Endothelial cell of umbilical vein (primary cell): ENCODE data around the gene TMEM87A. TPM values are rescaled to one million over a fixed set of nuclear protein-coding genes. Genes with fewer than 3 reads are reported as not detected.
A peak's percentile ranks its signal among the peaks of the same experiment; 100 is the strongest.

ENCODE experiments used
- BruUV-seq: library from RNA; stranded (reverse); fragments of 400-500 nt; replicated peaks from 2 replicates; lab custom pipeline; 2021; lab: Mats Ljungman, UMichigan
- CTCF ChIA-PET: fragments of 300-600, 350-600 bp; sonication (Branson Sonifier 250); formaldehyde crosslinking; loops from one replicate; lab custom pipeline; 2021; ENCODE audit warnings: antibody characterized with exemption, inconsistent platforms; lab: Charles Lee
- POLR2A ChIA-PET: fragments of 300-600, 350-600 bp; sonication (Branson Sonifier 250); formaldehyde crosslinking; loops from one replicate; lab custom pipeline; 2021; ENCODE audit warnings: antibody characterized with exemption, inconsistent platforms; lab: Charles Lee
- DNase-seq: peaks from one replicate; pipeline ENCODE4 v3.0.0-alpha.2; 2011; ENCODE audit warnings: low read depth, low spot score
- FAIRE-seq: peaks from 2 replicates; lab custom pipeline; 2011; peaks lifted over from hg19 to GRCh38; lab: Jason Lieb, UNC
- H2AFZ ChIP-seq: 2 replicates; pipeline ENCODE4 v1.6.0; 2012; ENCODE audit warnings: low read depth, low read length, control low read depth, inconsistent platforms
- H3K27ac ChIP-seq: 2 replicates; pipeline ENCODE4 v1.5.1; 2011; ENCODE audit warnings: low read depth, mild to moderate bottlenecking, control low read depth, low read length, moderate library complexity; ENCODE audit not compliant: insufficient read depth
- H3K27me3 ChIP-seq, 2 experiments: 2 replicates each; pipeline versions ENCODE4 v1.6.0 to v1.6.1; 2011; ENCODE audit warnings: low read length in 2 of 2, mixed read lengths in 1 of 2; ENCODE audit not compliant: control insufficient read depth in 2 of 2, insufficient read depth in 2 of 2
- H3K36me3 ChIP-seq, 2 experiments: 2 replicates in 1 of 2; 3 replicates in 1 of 2; pipeline ENCODE4 v1.5.1; 2011; ENCODE audit warnings: low read length in 2 of 2, mild to moderate bottlenecking in 1 of 2, moderate library complexity in 1 of 2; ENCODE audit not compliant: control insufficient read depth in 2 of 2, insufficient read depth in 2 of 2; ENCODE audit errors: extremely low read depth in 1 of 2
- H3K4me1 ChIP-seq: 3 replicates; pipeline ENCODE4 v1.5.1; 2011; ENCODE audit warnings: mild to moderate bottlenecking, low read length; ENCODE audit not compliant: control insufficient read depth, insufficient read depth; ENCODE audit errors: extremely low read depth
- H3K4me2 ChIP-seq: 2 replicates; pipeline ENCODE4 v1.6.1; 2011; ENCODE audit warnings: low read length, control low read depth, mixed read lengths; ENCODE audit not compliant: insufficient read depth
- H3K4me3 ChIP-seq, 3 experiments: fragments of 200-600 bp in 1 of 3; sonication (generic), shearing (Covaris generic) in 1 of 3; replicated peaks in 1 of 3; 2 replicates each; pipeline ENCODE4 v1.5.1; 2011 to 2016; ENCODE audit warnings: control low read depth in 3 of 3, low read length in 3 of 3, mild to moderate bottlenecking in 2 of 3, inconsistent platforms in 1 of 3, low read depth in 1 of 3, moderate library complexity in 1 of 3; ENCODE audit not compliant: insufficient read depth in 1 of 3
- H3K79me2 ChIP-seq: 2 replicates; pipeline ENCODE4 v1.6.0; 2012; ENCODE audit warnings: low read length, inconsistent platforms; ENCODE audit not compliant: control insufficient read depth, insufficient read depth
- H3K9ac ChIP-seq: replicated peaks from 2 replicates; pipeline ENCODE3; 2011; ENCODE audit warnings: low read length, control low read depth; ENCODE audit not compliant: insufficient read depth; ENCODE audit errors: extremely low read depth
- H3K9me1 ChIP-seq: replicated peaks from 3 replicates; pipeline ENCODE4 v1.6.0; 2011; ENCODE audit warnings: mild to moderate bottlenecking, low read length; ENCODE audit not compliant: control insufficient read depth, insufficient read depth; ENCODE audit errors: extremely low read depth
- H3K9me3 ChIP-seq: replicated peaks from 2 replicates; pipeline ENCODE4 v1.5.1; 2012; ENCODE audit warnings: low read length, inconsistent platforms; ENCODE audit not compliant: control insufficient read depth, insufficient read depth
- H4K20me1 ChIP-seq: replicated peaks from 2 replicates; pipeline ENCODE3; 2011; ENCODE audit warnings: mild to moderate bottlenecking, low read length; ENCODE audit not compliant: control insufficient read depth, insufficient read depth; ENCODE audit errors: extremely low read depth
- CTCF ChIP-seq, 2 donors: IDR thresholded peaks; 1 replicate in 1 of 2; 2 replicates in 1 of 2; pipeline ENCODE4 v1.5.1; 2011; ENCODE audit warnings: low read length in 2 of 2, mild to moderate bottlenecking in 2 of 2, moderate library complexity in 2 of 2, control low read depth in 1 of 2, inconsistent platforms in 1 of 2, low read depth in 1 of 2; ENCODE audit not compliant: insufficient read depth in 1 of 2; ENCODE audit errors: extremely low read depth in 1 of 2
- EZH2 ChIP-seq: IDR thresholded peaks from 2 replicates; pipeline ENCODE4 v1.6.1; 2012; ENCODE audit warnings: borderline replicate concordance, low read depth, mild to moderate bottlenecking, moderate library complexity, low read length, inconsistent platforms; ENCODE audit not compliant: severe bottlenecking
- FOS ChIP-seq: IDR thresholded peaks from 2 replicates; pipeline ENCODE4 v1.6.1; 2011; ENCODE audit warnings: mild to moderate bottlenecking, low read length, moderate library complexity, borderline replicate concordance; ENCODE audit not compliant: insufficient read depth
- GATA2 ChIP-seq: IDR thresholded peaks from 2 replicates; pipeline ENCODE4 v1.7.0; 2011; ENCODE audit warnings: low read depth, mild to moderate bottlenecking, moderate library complexity, mixed read lengths, low read length; ENCODE audit not compliant: insufficient read length, insufficient read depth
- JUN ChIP-seq: IDR thresholded peaks from 2 replicates; pipeline ENCODE4 v1.6.1; 2011; ENCODE audit warnings: borderline replicate concordance, low read depth; ENCODE audit not compliant: insufficient read length, insufficient read depth
- MAX ChIP-seq: IDR thresholded peaks from 2 replicates; pipeline ENCODE4 v1.6.1; 2011; ENCODE audit not compliant: insufficient read depth, insufficient read length
- MYC ChIP-seq: IDR thresholded peaks from one replicate; pipeline ENCODE4 v1.6.1; 2011; ENCODE audit warnings: mild to moderate bottlenecking, low read depth, low read length
- POLR2A ChIP-seq: IDR thresholded peaks from 2 replicates; pipeline ENCODE4 v1.6.1; 2012; ENCODE audit warnings: low read depth, mild to moderate bottlenecking, control low read depth, low read length
- POLR2AphosphoS5 ChIP-seq: IDR thresholded peaks from 2 replicates; pipeline ENCODE4 v1.6.1; 2012; ENCODE audit warnings: low read depth, mild to moderate bottlenecking, control low read depth, low read length, moderate library complexity; ENCODE audit not compliant: insufficient read depth
- dilution Hi-C: fragments of 300-500 bp; cut with MboI; formaldehyde crosslinking; loops from one replicate; pipeline ENCODE4 v1.15.0; 2019; ENCODE audit warnings: low sequenced_read_pairs; ENCODE audit not compliant: extremely low pct_ligation_motif_present
- intact Hi-C: fragments of 100-400 bp; cut with micrococcal nuclease; formaldehyde crosslinking; loops from one replicate; pipeline ENCODE4 v1.10.0; 2022
- polyA plus RNA-seq, 4 experiments: library from polyadenylated mRNA; depleted of rRNA in 3 of 4; stranded (reverse) in 3 of 4; unstranded in 1 of 4; fragments of >200 nt; gene quantifications; 2 replicates each; pipeline versions ENCODE4 v1.2.1 to v1.2.3, GENCODE V29; 2011 to 2012; ENCODE audit warnings: missing spikeins in 1 of 4
- total RNA-seq: library from RNA; stranded (reverse); gene quantifications from 2 replicates; pipeline ENCODE4 v1.2.3, GENCODE V29; 2021

TMEM87A gene
- total and polyA plus RNA-seq, 2 donors (not counting 3 experiments of a cell fraction or from before 2014, with no cell fraction given) = 22.3 to 41.1 TPM

- Histone ChIP-seq H3K4me1 (peaks cover 18% of the 10 kb centered on the region), H3K36me3 (peaks cover 15 to 16% of the 10 kb centered on the region in 2 experiments), H3K27me3 (no peaks in the 10 kb centered on the region), H2AFZ (peak overlapping the region; percentile 24), H3K9me1 (no peaks in the 10 kb centered on the region), H3K4me3 (no peak overlapping the region), H3K27ac (peak overlapping the region; percentile 17), H3K9ac (no peak overlapping the region), H3K79me2 (no peaks in the 10 kb centered on the region), H3K9me3 (no peaks in the 10 kb centered on the region), H3K4me2 (no peak overlapping the region), H4K20me1 (no peaks in the 10 kb centered on the region)
- DNase-seq = peak; percentile 75
- no TSS peak for BruUV-seq
- intact Hi-C loops = no loop called here
- TF ChIP-seq GATA2 (peak; percentile 36), MYC (no peak)
- FAIRE-seq = no peak
- ChIA-PET POLR2A (no interaction called here), CTCF (interaction anchor here (1.4 kb wide), 1 partner anchor 210 kb away, joined by 6 read pairs; no protein-coding TSS in a partner anchor)
- dilution Hi-C loops = no loop called here
These were observed 97.6 kb downstream of the TMEM87A start for GRCh38 chr15:42175671-42176070.

GRCh38 chr15:42172475-42172874 is 100.8 kb downstream of the TMEM87A start:
- intact Hi-C loops (no loop called here), dilution Hi-C loops (no loop called here)
- peaks cover 18% of the 10 kb centered on the region for H3K4me1 ChIP-seq
- no peak overlapping the region for H3K9ac ChIP-seq
- H3K27me3 ChIP-seq = no peaks in the 10 kb centered on the region
- H3K27ac ChIP-seq = no peak overlapping the region
- H3K9me3 ChIP-seq = no peaks in the 10 kb centered on the region
- H3K4me2 ChIP-seq = no peak overlapping the region
- no peak overlapping the region for H2AFZ ChIP-seq
- no TSS peak for BruUV-seq
- peak; percentile 87 for FAIRE-seq
- no peaks in the 10 kb centered on the region for H4K20me1 ChIP-seq
- no peaks in the 10 kb centered on the region for H3K79me2 ChIP-seq
- peaks cover 12 to 14% of the 10 kb centered on the region in 2 experiments for H3K36me3 ChIP-seq
- no peak overlapping the region for H3K4me3 ChIP-seq
- ChIA-PET CTCF (interaction anchor here (0.6 to 0.9 kb wide), 3 partner anchors 8 to 97 kb away, joined by 3 read pairs; no protein-coding TSS in a partner anchor), POLR2A (no interaction called here)
- no peaks in the 10 kb centered on the region for H3K9me1 ChIP-seq
- TF ChIP-seq GATA2 (no peak), JUN (no peak), CTCF (IDR thresholded peaks at IDR 0.05; ENCODE audit: extremely low read depth in 1 of 2, insufficient read depth in 1 of 2, low read depth in 1 of 2, low read length in 2 of 2) (no peak), FOS (no peak), MAX (no peak), POLR2AphosphoS5 (no peak), POLR2A (no peak), EZH2 (no peak), MYC (no peak)
- DNase-seq = peak; percentile 34
